ENCODE results near the gene OOSP3.
"Not testable (repeated sequence)": the region's sequence is repeated elsewhere in the genome, so short reads cannot be mapped to it uniquely, and the experiment has no call there.

Gene OOSP3, protein sequence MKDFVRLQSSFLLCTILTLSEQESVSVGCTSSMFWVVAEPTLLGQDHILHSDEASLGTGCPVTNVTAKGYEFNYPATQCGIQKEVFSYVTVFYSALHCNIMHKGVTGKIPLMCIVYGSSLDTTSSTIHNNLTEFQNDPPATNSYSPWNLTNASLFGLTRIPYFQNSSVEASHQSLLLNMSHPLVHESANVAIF

DNA sequence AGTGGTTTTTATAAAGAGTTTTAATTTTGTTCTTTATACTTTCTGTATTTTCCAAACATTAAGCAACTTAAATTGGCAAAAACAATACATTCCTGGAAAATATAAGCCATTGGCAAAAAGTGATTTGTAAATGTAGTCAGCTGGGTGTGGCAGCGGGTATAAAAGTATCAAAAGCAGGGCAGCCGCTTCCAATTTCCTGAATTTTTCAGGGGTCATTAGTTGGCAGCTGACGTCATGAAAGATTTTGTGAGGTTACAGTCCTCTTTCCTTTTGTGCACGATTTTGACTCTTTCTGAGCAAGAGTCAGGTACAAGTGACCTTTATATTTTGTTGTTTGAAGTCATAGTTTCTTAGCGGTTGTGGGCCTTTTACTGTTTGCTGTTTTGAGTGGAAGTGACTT lies at the start of gene OOSP3:
TSS of gene OOSP3 (plus strand) at position 208 of the 400 bp plus-strand sequence. CDS start at position 235, 27 bp downstream.
- DNase-seq (ENCODE audit: low spot score): no peak

DNA sequence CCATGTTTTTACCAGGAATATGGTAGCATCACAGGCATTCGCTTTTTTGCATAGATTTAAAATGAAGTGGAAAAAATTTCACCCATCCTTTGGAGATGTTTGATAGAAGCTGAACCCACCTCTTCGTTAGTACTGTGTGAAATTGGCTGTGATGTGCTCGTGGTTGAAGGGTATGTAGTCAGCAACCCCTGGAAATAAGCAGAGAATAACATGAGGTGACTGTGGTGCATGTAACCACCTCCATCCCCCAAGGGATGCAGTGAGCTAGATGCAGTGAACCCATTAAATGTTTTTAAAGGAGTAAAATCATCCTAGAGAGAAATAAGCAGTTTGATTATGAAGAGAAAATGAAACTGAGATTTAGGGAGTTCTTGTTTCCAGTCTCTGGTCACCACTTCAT lies 49.2 kb upstream of the OOSP3 start:
- DNase-seq (ENCODE audit: low spot score): no peak

- no peak for DNase-seq (ENCODE audit: low spot score)
Measured at GRCh38 chr11:59833602-59834001, 45.0 kb upstream of the OOSP3 start.

DNA sequence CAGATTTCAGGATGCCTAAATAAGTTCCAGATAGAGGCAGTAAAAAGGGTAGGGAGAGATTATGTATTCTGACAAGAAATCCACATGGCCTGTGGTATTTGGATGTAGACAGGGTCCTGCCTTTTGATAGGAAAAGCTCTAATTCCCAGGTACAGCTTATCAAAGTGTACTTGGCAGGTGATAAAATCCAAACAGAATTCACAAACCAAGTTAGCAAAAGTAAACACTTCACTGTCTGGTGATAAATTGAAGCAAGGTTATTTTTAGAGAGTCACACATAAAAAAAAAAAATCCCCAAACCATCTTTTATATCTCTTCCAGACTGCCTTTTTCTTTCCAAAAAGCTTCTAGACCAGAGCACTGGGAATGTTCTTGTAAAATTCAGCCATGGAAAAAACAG lies 39.0 kb upstream of the OOSP3 start:
- no peak for DNase-seq (ENCODE audit: low spot score)

DNA sequence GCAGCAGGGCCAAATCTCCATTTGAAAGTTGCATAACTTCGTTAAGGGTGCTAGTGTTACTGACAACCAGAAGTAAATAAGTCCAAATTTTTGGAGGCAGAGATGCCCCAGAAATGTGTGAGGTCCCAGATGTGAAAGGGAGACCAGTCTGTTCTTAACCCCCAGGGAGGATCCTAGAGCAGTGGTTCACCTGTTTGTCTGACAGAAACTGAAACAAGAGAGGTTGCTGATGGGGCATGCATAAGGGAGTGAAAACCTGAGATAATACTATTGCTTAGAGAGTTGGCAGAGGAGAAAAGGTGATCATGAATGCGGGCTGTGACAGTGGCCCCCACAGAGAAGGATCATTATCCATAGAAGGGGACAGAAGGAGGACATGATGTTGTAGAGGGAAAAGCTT lies 37.1 kb upstream of the OOSP3 start:
- DNase-seq (ENCODE audit: low spot score): no peak

DNA sequence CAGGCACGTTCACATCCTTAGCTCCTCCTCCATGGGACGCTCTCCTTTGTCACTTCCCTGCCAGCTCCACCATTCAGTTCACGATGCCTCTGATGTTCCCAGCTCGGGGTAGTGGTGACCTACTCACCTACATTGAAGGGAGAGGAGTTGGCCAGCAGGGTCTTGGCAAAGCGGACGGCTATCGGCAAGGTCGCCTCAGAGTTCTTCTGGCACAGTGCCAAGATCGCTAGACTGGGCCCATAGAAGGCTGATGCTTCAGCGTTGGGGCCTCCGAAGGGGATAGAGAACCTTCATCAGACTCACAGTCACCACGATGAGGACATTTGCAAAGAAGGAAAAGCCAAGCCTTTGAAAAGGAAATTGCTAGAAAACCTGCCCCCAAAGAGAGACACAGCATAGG lies 36.3 kb upstream of the OOSP3 start:
- DNase-seq (ENCODE audit: low spot score): no peak

GRCh38 chr11:59845399-59845798 lies 33.2 kb upstream of the OOSP3 start, which contains the start of gene CBLIF:
TSS of gene CBLIF (minus strand) at chr11:59845499. CDS start at chr11:59845453, 46 bp downstream.
- DNase-seq (ENCODE audit: low spot score): no peak

- DNase-seq (ENCODE audit: low spot score): no peak
Measured at GRCh38 chr11:59846556-59846955, 32.0 kb upstream of the OOSP3 start.

- DNase-seq (ENCODE audit: low spot score): no peak
Measured at GRCh38 chr11:59847626-59848025, 31.0 kb upstream of the OOSP3 start.

GRCh38 chr11:59848439-59848838 lies 30.1 kb upstream of the OOSP3 start:
- not testable (repeated sequence) for DNase-seq (ENCODE audit: low spot score)

DNA sequence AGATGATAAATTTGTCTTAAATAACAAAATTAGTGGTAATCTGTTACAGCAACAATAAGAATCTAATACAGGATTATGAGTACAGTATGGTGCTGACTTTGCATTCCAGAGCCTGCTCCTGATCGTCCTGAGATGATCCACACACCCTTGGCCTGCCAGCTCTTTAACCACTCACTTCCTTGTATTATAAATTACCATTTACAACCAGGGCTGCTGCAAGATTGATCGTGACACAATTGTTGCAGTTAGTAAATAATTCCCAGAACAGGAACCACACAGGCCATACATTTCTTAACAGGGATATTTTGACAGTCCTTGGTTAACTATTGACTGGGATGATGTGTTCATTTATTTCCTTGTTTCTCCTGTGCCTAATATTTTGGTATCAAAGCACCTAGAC lies 29.5 kb upstream of the OOSP3 start:
- DNase-seq (ENCODE audit: low spot score): no peak

DNA sequence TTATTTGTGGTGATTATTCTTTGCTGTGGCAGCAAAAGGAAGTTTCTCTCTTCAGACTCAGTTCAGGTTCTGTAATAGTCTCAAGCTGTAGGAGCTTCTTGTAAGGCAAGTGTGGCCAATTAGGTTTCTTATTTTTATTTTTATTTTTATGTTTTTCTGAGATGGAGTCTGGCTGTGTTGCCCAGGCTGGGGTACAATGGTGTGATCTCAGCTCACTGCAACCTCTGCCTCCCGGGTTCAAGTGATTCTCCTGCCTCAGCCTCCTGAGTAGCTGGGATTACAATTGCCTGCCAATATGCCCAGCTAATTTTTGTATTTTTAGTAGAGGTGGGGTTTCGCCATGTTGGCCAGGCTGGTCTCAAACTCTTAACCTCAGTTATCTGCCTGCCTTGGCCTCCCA lies 29.0 kb upstream of the OOSP3 start:
- DNase-seq (ENCODE audit: low spot score): not testable (repeated sequence)

DNA sequence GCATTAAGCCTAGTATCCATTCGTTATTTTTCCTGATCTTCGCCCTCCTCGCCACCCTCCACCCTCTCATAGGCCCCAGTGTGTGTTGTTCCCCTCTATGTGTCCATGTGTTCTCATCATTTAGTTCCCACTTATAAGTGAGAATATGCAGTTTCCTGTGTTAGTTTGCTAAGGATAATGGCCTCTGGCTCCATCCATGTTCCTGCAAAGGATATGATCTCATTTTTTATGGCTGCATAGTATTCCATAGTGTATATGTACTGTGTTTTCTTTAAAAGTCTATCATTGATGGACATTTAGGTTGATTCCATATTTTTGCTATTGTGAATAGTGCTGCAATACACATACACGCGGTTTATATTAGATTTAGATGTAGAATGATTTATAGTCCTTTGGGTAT lies 27.2 kb upstream of the OOSP3 start:
- not testable (repeated sequence) for DNase-seq (ENCODE audit: low spot score)

DNA sequence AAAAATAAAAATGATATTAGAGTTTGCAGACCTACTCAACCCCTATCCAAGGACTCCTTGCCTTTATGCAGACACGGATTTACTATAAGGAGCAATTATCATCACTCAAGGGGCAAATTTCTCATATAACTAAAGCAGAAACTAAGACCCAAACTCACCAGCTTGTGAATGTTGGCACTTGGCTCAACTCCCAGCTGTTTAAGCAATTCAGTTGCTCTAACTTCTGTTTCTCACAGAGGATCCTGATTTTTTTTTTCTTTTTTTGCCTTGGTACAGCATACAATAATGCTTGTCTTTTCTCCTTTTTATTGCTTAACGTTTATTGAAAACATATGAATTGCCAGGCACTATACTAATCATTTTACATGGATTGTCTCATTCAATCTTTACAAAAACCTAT lies 23.7 kb upstream of the OOSP3 start:
- DNase-seq (ENCODE audit: low spot score): no peak

DNA sequence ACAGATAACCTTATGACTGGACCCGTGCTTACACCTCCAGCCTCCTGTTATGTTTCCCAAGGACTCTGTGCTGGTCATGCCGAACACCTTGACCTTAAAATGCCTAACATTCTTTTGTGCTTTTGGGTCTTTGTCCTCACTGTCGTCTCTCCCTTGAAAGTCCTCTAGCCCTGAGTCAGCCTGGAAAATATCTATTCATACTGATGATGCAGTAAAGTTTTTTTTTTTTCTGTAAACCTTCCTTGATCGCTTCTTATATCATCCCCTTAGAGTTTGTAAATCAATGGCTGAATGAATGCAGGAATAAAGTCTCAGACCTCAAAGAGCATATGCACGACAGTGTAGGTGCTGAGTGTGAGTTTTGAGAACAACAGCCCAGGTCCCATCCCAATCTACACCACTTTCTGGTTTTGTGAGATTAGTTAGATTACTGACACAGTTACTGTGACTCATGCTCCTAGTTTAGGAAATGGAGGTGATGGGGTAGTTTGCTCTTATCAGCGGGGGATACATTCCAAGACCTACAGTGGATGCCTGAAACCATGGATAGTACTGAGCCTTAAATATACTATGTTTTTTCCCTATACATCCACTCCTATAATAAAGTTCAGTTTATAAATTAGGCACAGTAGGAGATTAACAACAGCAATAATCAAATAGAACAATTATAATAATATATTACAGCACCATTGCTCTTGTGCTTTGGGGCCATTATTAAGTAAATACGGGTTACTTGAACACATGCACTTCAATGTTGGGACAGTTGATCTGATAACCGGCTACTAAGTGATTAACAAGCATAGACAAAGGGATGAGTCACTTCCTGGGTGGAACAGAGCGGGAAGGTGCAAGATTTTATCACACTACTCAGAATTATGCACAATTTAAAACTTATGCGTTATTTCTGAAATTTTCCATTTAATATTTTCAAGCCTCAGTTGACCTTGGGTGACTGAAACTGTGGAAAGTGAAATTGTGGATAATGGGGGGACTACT lies 20.8 kb upstream of the OOSP3 start:
- DNase-seq (ENCODE audit: low spot score): no peak

- DNase-seq (ENCODE audit: low spot score): no peak
Measured at GRCh38 chr11:59859673-59860072, 18.9 kb upstream of the OOSP3 start.

DNA sequence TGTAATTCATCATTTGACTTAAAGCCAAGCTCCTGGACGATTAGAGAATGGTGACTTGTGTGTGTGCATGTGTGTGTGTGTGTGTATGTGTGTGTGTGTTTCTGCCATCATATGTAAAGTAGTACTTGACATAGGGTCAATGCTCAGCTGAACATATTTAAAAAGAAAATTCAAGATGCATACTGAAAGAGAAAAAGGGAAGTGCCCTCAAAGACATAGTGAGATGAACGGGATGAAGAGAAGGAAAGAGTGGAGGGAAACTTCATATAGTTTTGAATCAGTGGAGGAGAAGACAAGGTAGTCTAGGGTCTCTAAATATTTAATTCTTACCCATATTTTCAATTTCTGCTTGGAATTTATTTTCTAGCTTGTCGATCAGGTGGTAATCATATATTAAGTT lies 16.3 kb upstream of the OOSP3 start:
- no peak for DNase-seq (ENCODE audit: low spot score)

DNA sequence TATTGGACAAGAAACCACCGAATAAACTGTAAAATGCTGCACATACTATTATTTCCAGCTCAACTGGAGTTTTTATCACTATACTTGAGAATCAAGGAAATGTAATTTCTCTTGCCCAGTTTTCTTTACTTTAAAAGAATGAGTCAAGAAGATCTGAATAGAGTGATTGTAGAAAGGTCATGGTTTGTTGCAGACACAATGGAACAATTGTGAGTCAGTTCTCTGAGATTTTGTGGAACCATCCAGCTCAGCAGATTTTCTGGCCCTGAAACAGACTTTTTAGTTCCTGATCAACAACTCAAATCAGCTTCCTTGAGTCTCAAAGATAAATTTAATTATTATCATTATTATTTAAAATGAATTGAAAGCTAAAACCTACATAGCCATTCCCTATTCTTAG lies 13.6 kb upstream of the OOSP3 start:
- DNase-seq (ENCODE audit: low spot score): no peak

GRCh38 chr11:59866397-59866796 lies 12.2 kb upstream of the OOSP3 start, which contains the start of gene TCN1:
TSS of gene TCN1 (minus strand) at chr11:59866487. CDS start at chr11:59866470, 17 bp downstream.
- no peak for DNase-seq (ENCODE audit: low spot score)

DNA sequence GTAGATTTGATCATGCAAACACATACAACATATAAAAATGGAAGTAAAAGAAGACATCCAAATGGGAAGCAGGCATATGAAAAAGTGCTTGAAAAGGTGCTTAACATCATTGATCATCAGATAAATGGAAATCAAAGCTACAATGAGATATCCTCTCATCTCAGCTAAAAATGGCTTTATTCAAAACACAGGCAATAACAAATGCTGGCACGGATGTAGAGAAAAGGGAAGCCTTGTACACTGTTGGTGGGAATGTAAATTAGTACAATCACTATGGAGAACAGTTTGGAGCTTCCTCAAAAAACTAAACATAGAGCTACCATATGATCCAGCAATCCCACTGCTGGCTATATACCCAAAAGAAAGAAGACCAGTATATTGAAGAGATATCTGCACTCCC lies 11.7 kb upstream of the OOSP3 start:
- no peak for DNase-seq (ENCODE audit: low spot score)

GRCh38 chr11:59867946-59868345 lies 10.6 kb upstream of the OOSP3 start:
- no peak for DNase-seq (ENCODE audit: low spot score)

DNA sequence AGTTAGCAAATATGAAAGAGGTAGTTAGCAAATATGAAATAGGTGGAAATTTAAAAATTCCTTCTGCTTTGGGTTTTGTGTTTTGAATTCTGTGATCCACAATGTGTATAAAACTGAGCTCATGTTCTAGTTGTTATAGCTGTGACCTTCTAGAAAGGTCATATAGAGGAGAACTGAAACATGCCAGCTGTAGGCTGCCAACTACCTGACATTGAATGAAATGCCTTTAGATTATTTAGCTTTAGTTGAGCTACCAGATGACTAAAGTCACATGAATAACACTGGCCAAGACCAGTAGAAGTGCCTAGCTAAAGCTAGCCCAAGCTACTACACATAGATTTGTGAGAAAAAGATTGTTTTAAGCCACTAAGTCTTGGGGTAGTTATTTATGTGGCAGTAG lies 6.5 kb upstream of the OOSP3 start:
- DNase-seq (ENCODE audit: low spot score): no peak

DNA sequence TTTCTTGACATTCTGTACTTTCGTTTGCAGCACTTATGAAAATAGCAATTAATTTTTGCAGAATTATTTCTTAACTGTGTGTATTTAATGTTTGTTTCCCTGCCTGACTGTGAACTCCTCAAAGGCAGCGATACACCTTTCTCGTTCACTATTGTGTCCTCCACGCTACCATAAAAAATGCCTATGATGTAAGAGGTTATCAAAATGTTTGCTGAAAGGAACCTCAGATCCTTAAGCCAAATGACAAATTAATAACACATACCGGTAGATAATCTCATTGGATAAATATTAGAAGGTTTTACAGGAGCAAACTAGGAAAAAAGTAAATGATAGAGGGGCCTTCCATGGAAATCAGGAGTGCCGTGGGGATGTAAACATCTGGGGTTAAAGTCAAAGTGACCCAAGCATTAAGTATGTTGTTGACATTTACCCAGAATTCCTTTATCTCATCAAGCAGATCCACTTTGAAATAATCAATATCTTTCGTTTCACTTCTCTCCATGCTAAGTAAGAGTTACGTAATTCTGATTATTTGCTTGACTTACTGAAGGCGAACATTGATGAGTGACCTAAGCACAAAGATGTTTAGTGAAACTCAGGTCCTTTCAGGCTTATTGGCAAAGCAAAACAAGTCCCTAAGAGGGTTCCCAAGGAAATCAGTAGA lies 2.6 kb upstream of the OOSP3 start:
- DNase-seq (ENCODE audit: low spot score): no peak
